GM19463 (cell line): ENCODE results near the gene SLC4A2.

ENCODE experiments used
- ATAC-seq: cut with Tn5 transposase; IDR thresholded peaks from one replicate; pipeline ENCODE4 v1.9.1; 2021; ENCODE audit warnings: mild to moderate bottlenecking, moderate library complexity; ENCODE audit not compliant: unreplicated experiment

SLC4A2 gene

DNA sequence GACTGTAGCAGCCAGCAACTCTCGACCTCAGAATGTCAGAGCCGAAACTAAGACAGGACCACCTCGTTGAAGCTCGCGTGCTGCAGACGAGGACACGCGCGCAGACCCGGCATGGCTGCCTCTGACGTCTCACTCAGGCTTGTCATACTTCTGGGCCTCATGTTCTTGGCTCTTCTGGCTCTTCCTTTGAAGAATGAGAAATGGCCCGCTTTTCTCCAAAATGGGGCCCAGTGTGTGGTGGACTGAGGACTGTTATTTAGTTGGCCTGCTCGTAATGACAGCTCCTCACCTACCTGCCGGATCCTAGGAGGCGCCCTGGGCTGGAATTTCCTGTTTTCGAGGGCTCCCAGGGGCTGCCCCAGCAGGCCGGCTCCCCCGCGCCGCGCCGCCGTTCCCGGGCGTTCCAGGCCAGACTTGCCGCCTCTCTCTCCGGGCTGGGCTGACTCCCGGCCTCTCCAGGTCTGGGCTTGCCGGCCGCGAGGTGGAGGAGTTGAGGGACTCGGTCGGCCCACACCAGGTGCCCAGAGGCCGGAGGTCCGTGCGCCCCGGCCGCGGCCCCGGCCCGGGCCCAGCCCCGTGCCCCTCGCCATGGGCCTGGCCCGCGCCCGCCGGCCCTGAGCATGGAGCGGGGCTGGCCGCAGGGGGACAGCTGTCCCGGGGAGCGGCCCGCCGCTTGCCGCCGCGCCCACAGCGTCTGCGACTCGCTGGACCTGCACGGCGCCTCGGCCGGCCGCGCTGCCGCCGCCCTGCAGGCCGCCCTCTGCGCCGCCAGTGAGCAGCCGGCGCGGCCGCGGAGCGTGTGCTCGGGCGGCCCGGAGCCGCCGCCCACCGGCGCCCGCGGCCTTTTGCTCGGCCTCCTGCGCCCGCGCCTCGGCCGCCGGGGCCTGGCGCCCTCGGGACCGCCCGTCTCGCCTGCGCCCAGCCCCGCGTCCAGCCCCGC lies 55.0 kb downstream of the SLC4A2 start:
- no peak for ATAC-seq

- no peak for ATAC-seq
Observed at GRCh38 chr7:151115121-151115835, 55.9 kb downstream of the SLC4A2 start.

DNA sequence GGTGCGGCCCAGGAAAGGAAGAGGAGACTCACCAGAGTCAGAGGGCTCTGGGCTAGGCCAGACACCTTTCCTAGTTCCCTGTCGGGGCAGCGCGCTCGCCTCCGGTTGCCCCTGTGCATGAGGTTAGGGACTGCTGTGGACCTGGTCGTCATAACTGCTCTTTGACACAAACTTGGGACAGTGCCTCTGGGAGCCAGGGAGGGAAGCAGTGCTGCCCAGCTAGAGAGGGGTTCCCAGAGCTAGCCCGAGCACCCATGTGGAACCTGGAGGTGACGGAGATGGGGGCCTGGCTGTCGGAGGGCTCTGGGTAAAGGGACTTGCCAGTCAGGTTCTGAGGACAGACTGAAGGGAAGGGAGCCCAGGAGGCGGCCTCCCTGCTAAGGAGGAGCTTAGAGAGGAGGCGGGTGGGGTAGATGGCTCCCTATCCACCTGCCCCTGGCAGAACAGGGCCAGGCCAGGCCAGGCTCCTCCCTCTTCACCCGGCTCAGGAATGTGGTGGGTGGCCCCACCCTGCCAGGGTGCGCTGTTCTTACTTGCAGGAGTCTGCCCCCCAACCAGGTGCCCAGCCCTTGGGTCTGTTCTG lies 56.5 kb downstream of the SLC4A2 start:
- ATAC-seq, result no peak

DNA sequence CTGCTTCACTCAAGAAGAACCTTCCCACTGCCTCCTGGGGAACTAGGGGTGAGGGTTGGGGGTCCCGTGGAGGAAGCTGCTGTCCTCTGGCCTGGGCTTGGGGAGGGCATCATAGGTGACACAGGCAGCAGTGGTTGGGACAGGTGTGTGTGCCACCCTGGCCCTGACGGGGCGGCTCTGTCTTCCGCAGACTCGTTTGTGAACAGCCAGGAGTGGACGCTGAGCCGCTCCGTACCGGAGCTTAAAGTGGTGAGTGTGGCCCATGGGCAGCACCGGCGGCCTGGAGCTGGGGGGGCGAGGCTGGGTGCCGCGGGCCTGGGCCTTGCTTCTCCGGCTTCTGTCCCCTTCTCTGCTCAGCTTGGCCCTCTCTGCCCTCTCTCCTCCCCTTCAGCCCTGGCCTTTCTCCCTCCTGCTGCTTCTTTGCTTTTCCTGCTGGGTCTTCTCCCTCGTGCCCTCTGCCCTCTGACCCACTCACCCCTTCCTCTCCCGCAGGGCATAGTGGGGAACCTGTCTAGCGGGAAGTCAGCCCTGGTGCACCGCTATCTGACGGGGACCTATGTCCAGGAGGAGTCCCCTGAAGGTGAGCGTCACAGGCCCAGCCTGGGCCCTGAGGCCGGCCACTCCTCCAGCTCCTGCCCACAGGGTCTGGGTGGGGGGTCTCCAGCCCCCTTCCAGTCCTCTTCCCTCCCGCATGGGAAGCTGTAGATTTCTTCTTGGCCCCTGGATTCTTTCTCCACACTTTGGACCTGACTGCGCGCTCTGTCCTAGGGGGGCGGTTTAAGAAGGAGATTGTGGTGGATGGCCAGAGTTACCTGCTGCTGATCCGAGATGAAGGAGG lies 57.4 kb downstream of the SLC4A2 start:
- ATAC-seq, result no peak

DNA sequence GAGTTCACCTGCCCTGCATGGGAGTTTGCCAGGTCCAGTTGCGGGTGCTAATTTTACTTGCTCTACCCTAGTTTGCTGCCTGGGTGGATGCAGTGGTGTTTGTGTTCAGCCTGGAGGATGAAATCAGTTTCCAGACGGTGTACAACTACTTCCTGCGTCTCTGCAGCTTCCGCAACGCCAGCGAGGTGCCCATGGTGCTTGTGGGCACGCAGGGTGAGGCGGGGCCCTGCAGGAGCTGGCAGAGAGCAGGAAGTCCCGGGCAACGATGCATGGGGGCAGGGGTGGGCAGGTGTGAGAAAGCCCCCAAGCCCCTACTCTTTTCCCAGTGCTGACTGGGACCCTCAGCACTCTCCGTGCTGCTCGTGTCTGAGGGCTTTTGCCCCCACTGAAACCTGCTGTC lies 58.2 kb downstream of the SLC4A2 start:
- no peak for ATAC-seq

GRCh38 chr7:151118108-151119054 lies 59.0 kb downstream of the SLC4A2 start:
- ATAC-seq, result no peak

GRCh38 chr7:151119055-151119415 lies 59.6 kb downstream of the SLC4A2 start:
- ATAC-seq, result no peak

DNA sequence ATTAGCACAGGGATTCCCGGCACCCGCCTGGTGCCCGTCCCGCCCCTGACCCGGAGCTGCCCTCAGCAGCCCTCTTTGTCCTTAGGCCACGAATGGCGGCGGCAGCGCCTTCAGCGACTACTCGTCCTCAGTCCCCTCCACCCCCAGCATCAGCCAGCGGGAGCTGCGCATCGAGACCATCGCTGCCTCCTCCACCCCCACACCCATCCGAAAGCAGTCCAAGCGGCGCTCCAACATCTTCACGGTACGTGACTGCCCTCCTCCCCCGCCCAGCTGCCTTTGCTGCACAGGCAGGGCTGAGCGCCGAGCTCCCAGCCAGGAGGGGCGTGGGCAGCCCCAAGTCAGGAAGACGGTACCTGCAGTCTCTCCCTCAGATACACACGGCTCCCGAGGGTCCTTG lies 60.5 kb downstream of the SLC4A2 start:
- no peak for ATAC-seq

DNA sequence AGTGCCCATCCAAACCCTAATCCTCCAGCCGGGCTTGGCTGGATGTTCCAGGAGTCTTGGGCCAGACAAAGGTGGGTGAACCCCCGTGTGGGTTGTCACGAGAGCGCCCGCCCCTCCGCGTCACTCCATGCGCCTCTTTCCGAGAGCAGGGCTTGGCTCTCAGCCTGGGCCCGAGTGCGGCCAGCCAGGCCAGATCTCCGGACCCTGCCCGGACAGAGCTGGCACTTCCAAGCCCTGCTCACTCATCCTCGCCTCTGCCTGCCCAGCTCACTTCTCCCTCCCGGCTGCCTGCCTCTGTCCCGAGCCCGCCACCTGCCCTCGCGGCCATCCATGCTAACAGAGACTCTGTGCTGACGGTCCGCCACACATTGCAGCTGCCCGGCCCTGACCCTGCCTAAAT lies 61.5 kb downstream of the SLC4A2 start:
- no peak for ATAC-seq

DNA sequence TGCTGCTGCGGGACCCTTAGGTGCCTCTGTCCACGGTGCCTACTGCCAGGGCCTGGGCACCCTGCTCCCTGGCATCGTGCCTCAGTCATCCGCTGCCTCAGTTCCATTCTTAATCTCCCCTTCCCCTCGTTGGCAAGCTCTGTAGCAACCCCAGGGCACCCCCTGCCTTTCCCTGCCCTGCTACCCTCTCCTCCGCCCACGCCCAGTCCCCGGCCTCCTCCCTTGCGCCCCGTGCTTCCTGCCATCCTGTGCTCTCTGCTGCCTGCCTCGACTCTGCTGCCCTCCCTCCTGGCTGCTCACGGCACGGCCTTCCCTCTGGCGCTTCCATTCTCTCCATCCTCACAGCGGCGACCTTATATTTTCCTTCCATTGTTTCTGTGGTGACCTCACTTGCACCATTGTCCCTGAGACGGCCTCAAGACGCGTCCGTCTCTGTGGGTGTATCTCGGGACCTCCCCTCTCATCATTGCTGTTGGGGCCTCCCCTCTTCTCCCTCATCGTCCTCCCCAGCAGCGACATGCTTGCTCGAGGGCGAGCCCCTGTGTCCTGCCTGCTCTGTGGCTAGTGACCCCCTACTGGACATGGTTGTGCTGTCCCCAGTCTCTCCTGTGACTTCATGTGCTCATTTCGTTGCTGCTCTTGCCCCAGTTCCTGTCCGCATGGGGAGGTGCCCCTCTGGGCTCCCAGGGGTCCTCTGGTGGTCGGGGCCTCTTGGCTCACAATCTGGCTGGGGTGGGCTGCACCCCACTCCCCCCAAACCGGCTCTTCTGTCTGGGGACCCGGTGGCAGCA lies 62.2 kb downstream of the SLC4A2 start:
- ATAC-seq, result no peak

GRCh38 chr7:151122276-151122675 lies 62.9 kb downstream of the SLC4A2 start:
- ATAC-seq, result no peak

- no peak for ATAC-seq
Observed at GRCh38 chr7:151122796-151123157, 63.4 kb downstream of the SLC4A2 start.

GRCh38 chr7:151123158-151123821 lies 63.9 kb downstream of the SLC4A2 start:
- no peak for ATAC-seq

DNA sequence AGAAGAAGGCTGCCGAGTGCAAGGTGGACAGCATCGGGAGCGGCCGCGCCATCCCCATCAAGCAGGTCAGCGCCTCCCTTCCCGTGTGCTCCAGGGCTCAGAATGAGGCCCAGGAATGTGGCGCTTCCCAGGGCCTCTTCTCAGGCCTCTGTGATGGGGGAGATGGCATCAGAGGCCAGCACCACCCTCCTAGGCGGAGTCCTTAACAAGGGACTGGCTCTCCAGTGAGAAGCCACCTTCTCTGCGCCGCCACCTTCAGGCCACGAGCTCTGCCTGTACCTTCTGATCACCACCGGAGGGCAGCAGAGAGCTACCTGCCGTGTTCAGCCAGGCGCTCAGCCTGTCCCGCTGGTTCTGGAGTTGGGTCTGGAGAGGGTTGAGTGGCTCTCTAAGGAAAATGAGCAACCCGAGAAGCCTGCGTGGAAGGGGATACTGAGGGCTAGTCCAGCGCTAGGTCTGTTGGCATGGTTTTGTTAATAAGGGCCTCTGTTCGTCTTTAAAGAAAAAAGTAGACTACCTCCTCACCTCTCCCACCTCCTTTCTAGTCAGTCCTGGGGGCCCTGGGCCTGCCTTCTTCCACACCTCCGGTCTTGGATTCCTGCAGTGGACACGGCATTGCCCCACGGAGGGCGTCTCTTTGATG lies 64.6 kb downstream of the SLC4A2 start:
- peak; percentile 95 for ATAC-seq

DNA sequence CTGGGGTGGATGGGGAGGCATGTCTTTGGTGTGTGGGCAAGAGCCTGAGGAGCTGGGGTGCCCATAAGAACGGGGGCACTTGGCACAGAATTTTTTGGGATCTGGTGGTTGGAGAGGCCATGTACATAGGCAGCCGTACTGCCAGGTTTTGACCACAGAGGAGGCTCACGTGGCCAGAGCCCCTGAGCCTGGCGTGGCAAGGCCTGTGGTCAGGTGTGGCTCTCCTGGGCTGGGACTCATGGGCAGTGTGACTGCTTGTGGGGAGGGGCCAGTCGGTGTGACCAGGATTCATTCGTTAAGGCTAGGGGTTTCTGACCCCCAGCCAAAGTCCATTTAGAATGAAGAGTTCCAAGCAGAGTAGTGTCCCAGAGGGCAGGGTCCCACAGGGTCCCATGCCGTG lies 65.1 kb downstream of the SLC4A2 start:
- ATAC-seq, result no peak

DNA sequence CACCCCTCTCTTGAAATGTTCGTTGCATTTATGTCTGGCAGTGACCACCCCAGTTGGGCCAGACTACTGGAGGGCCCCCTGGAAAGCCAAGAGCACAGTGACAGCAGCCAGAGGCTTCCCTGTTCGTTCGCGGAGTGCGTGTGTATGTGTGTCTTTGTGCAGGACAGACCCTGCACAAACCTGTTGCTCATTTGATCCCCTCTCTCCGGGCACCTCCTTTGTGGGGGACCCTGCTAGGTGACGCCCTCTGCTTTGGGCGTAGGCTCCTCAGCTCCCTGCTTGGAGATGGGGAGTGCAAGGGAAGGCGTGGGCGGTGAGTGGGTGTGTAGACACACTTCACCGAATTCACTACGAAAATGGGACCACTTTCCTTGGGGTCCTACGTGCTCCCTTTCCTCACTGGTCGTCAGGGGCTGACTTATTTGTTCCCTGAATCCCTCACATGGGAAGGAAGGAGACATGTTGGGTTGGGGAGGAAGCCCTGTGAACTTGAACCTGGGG lies 65.6 kb downstream of the SLC4A2 start:
- ATAC-seq, result no peak

DNA sequence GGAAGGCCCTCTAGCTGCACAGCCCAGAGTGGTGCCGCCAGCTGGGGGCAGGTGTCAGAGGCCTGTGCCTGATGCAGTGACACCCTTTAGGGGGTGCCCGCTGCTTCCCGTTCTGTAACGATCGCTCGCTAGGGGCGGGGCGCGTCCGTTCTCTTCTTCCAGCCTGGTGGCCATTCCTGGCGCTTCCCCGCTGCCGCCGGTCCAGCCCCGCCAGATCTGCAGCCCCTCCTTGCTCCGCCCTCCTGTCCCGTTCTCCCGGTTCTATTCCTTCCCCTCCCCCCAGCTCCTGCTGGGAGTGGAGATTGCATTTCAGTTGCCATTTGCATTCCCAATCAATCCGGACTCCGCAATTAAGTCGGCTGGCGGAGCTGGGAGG lies 66.1 kb downstream of the SLC4A2 start:
- ATAC-seq, result no peak
